Esophagus muscularis mucosa (tissue), 4 donors: ENCODE data around the gene AVL9. TPM values are rescaled to one million over a fixed set of nuclear protein-coding genes. Genes with fewer than 3 reads are reported as not detected.

Experiments used
- DNase-seq: peaks from one replicate; pipeline ENCODE4 v3.0.0-alpha.2; 2017; ENCODE audit errors: extremely low spot score
- H3K27ac ChIP-seq, 4 donors: fragments of 200-600 bp; sonication (generic); replicated peaks in 1 of 4; 1 replicate in 3 of 4; 2 replicates in 1 of 4; pipeline ENCODE4 v1.5.1; 2016 to 2019; ENCODE audit warnings: mild to moderate bottlenecking in 1 of 4
- H3K27me3 ChIP-seq, 4 donors: fragments of 200-600 bp; sonication (generic); one replicate each; pipeline versions ENCODE4 v1.5.1 to v1.6.0; 2016 to 2019
- H3K36me3 ChIP-seq, 4 donors: fragments of 200-600 bp; sonication (generic); one replicate each; pipeline ENCODE4 v1.5.1; 2016 to 2019
- H3K4me1 ChIP-seq, 4 donors: fragments of 200-600 bp; sonication (generic); one replicate each; pipeline ENCODE4 v1.5.1; 2016 to 2019
- H3K4me3 ChIP-seq, 4 donors: fragments of 200-600 bp; sonication (generic); 1 replicate in 2 of 4; 2 replicates in 2 of 4; pipeline ENCODE4 v1.5.1; 2016 to 2019; ENCODE audit warnings: mild to moderate bottlenecking in 4 of 4, moderate library complexity in 1 of 4
- H3K9me3 ChIP-seq, 4 donors: fragments of 200-600 bp; sonication (generic); 1 replicate in 3 of 4; 2 replicates in 1 of 4; pipeline ENCODE4 v1.5.1; 2016 to 2019
- EP300 ChIP-seq: sonication (generic); formaldehyde crosslinking; IDR thresholded peaks from one replicate; pipeline ENCODE4 v1.6.1; 2017; ENCODE audit warnings: antibody characterized with exemption
- POLR2A ChIP-seq: fragments of 450-650 bp; IDR thresholded peaks from one replicate; pipeline ENCODE4 v1.6.1; 2017; ENCODE audit warnings: antibody characterized with exemption, moderate library complexity, mild to moderate bottlenecking, low read depth
- POLR2AphosphoS5 ChIP-seq, 2 donors: sonication (generic); formaldehyde crosslinking; IDR thresholded peaks; one replicate each; pipeline ENCODE4 v1.6.1; 2017; ENCODE audit warnings: antibody characterized with exemption in 2 of 2
- WGBS: methylation state at CpG from one replicate; pipeline ENCODE4 v1.1.5; 2018; 5-methylcytosine and 5-hydroxymethylcytosine counted together
- intact Hi-C: fragments of 100-400 bp; cut with DNase I; formaldehyde crosslinking; loops from one replicate; pipeline ENCODE4 v1.15.1; 2023
- total RNA-seq, 4 donors: library from RNA; depleted of rRNA; stranded (reverse); fragments of >200 nt; gene quantifications; one replicate each; pipeline versions ENCODE4 v1.1.0 to v1.2.1, GENCODE V29; 2016
- TF ChIP-seq, protein P1 (sequence below), 3 experiments: fragments of 200-600 bp in 2 of 3; fragments of 450-650 bp in 1 of 3; sonication (generic) in 2 of 3; IDR thresholded peaks; one replicate each; pipeline ENCODE4 v1.5.1; 2017 to 2019; ENCODE audit warnings: antibody characterized with exemption in 3 of 3, mild to moderate bottlenecking in 2 of 3, moderate library complexity in 1 of 3

AVL9 gene
- 10 to 100 TPM; 18.8 to 27.7 (median 21.3) TPM for total RNA-seq

DNA sequence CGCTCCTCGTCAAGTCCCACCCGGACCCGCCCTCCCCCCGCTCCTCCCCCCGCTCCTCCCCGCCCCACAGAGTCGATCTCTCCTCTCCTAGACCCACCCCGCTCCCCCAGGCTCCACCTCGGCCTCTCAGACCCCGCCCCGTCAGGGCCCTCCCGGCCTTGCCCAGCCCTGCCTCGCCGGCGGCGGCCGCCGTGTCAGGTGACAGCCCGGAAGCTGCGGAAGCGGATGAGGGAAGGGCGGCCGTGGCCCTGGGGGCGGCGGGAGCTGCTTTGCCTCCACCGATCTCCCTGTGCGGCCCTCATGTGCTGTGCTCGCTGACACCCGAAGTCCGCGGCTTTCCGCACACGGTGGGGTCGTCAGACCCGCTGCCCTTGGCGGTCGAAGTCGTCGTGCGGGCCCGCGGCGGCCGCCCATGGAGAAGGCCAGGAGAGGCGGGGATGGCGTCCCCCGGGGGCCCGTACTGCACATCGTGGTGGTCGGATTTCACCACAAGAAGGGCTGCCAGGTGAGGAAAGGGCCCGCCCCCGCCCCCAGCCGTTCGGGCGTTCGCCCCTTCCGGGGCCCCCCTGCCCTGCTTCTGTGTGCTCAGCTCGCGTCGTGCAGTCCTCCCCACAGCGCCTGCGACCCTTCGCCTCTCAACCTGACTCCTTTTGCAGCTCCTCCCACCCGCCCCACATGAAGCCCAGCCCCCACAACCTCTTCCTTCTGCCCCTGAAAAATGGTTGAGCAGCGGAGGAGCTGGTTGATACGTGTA is at the start of gene AVL9:
AVL9 (plus strand) TSS at position 192 of the 754 bp plus-strand sequence; CDS start at position 413, 221 bp downstream.
- WGBS: 0% methylated on average over 35 of the region's 67 CpGs

GRCh38 chr7:32447218-32447617 is 48.1 kb upstream of the AVL9 start:
- H3K27ac ChIP-seq: no peak overlapping the region
- H3K4me1 ChIP-seq: no peaks in the 10 kb centered on the region
- H3K36me3 ChIP-seq: no peaks in the 10 kb centered on the region
- DNase-seq: no peak
- TF ChIP-seq POLR2AphosphoS5 (IDR thresholded peaks at IDR 0.05) (no peak), EP300 (no peak), POLR2A (no peak)
- TF ChIP-seq, protein P1, sequence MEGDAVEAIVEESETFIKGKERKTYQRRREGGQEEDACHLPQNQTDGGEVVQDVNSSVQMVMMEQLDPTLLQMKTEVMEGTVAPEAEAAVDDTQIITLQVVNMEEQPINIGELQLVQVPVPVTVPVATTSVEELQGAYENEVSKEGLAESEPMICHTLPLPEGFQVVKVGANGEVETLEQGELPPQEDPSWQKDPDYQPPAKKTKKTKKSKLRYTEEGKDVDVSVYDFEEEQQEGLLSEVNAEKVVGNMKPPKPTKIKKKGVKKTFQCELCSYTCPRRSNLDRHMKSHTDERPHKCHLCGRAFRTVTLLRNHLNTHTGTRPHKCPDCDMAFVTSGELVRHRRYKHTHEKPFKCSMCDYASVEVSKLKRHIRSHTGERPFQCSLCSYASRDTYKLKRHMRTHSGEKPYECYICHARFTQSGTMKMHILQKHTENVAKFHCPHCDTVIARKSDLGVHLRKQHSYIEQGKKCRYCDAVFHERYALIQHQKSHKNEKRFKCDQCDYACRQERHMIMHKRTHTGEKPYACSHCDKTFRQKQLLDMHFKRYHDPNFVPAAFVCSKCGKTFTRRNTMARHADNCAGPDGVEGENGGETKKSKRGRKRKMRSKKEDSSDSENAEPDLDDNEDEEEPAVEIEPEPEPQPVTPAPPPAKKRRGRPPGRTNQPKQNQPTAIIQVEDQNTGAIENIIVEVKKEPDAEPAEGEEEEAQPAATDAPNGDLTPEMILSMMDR (IDR thresholded peaks at IDR 0.05): no peak
- H3K4me3 ChIP-seq: no peak overlapping the region
- H3K9me3 ChIP-seq: peaks cover 0 to 3% (median 0%) of the 10 kb centered on the region in 4 donors
- 89% methylated on average over 2 of the region's 2 CpGs for WGBS
- intact Hi-C loops: no loop called here
- H3K27me3 ChIP-seq: no peaks in the 10 kb centered on the region

More for the DNA sequence above, at the start of gene AVL9:
- intact Hi-C loops: no loop called here
- Histone ChIP-seq H3K9me3 (no peaks in the 10 kb centered on the region), H3K4me3 (peak within 1 kb of the TSS; percentile 72 to 100 (median 96)), H3K27ac (peak within 1 kb of the TSS; percentile 93 to 98 (median 97)), H3K27me3 (no peaks in the 10 kb centered on the region), H3K4me1 (peaks cover 19 to 34% (median 31%) of the 10 kb centered on the region in 4 donors), H3K36me3 (no peaks in the 10 kb centered on the region)
- TF ChIP-seq EP300: no peak
- peak; percentile 93 to 95 for TF ChIP-seq POLR2AphosphoS5 (IDR thresholded peaks at IDR 0.05)
- TF ChIP-seq POLR2A: peak; percentile 84
- TF ChIP-seq, protein P1 (IDR thresholded peaks at IDR 0.05): no peak
- DNase-seq: peak; percentile 99

DNA sequence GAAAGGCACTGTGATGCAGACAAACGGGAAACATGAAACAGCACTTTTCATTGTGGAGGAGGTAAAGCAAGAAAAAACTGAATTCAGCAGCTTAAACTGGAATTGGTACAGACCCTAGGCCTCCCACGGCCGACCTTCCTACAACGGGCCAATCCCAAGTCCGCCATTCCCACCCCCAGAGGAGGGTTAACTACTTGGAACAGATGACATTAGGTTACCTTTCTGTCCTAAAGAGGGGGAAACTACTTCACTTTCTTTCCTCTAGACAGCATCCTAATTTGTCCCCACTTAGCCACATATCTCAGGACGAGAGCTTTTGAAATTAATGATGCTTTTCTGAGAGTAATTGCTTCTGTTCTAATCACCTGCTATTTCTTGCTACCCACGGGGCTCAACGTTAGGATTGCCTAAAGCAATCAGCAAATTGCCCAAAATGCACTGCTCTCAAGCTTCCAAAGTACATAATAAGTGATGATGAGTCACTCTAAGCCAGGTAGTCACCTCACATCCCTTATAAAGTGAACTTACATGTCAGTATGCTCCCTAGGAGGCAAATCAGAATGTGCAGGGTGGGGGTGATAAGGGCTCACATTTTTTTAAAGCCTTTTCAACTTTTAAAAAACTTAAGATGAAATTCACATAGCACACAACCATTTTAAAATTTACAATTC is 41.8 kb upstream of the AVL9 start:
- Histone ChIP-seq H3K36me3 (no peaks in the 10 kb centered on the region), H3K4me1 (no peaks in the 10 kb centered on the region), H3K9me3 (no peaks in the 10 kb centered on the region), H3K27ac (no peak overlapping the region), H3K27me3 (no peaks in the 10 kb centered on the region), H3K4me3 (no peak overlapping the region)
- no peak for TF ChIP-seq POLR2A
- no peak for TF ChIP-seq EP300
- TF ChIP-seq POLR2AphosphoS5 (IDR thresholded peaks at IDR 0.05): no peak
- TF ChIP-seq, protein P1 (IDR thresholded peaks at IDR 0.05): no peak
- intact Hi-C loops: no loop called here
- 66% methylated on average over 8 of the region's 8 CpGs for WGBS
- DNase-seq: no peak

DNA sequence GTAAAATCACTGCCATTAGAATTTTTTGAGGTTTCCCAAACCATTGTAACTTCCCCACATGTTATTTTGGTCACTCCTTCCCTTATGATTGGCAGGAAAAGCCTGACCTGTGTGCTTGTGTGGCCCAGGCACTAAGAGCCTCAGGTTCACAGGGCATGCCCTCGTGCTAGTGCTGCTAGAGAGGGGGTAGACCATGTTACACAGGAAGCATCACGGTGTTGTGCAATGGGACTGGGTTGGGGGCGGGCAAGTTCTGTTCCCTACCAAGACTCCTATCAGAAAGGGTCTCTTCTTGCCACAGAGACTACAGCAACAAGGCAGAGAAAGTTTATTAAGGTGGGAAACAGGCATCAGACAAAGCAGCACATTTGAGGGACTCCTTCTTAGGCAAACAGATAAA is 37.3 kb upstream of the AVL9 start:
- Histone ChIP-seq H3K27ac (no peak overlapping the region), H3K36me3 (no peaks in the 10 kb centered on the region), H3K27me3 (no peaks in the 10 kb centered on the region), H3K9me3 (no peaks in the 10 kb centered on the region), H3K4me3 (no peak overlapping the region), H3K4me1 (no peaks in the 10 kb centered on the region)
- WGBS: 50% methylated on average over 3 of the region's 3 CpGs
- TF ChIP-seq EP300: no peak
- TF ChIP-seq, protein P1 (IDR thresholded peaks at IDR 0.05): no peak
- TF ChIP-seq POLR2A: no peak
- intact Hi-C loops: no loop called here
- DNase-seq: no peak
